GOT3 (cell line): ENCODE measurements around the gene ST8SIA4.

Experiments
- DNase-seq: peaks from one replicate; lab custom pipeline; 2025; ENCODE audit warnings: mixed read lengths; lab: John Stamatoyannopoulos, UW

ST8SIA4 gene

DNA sequence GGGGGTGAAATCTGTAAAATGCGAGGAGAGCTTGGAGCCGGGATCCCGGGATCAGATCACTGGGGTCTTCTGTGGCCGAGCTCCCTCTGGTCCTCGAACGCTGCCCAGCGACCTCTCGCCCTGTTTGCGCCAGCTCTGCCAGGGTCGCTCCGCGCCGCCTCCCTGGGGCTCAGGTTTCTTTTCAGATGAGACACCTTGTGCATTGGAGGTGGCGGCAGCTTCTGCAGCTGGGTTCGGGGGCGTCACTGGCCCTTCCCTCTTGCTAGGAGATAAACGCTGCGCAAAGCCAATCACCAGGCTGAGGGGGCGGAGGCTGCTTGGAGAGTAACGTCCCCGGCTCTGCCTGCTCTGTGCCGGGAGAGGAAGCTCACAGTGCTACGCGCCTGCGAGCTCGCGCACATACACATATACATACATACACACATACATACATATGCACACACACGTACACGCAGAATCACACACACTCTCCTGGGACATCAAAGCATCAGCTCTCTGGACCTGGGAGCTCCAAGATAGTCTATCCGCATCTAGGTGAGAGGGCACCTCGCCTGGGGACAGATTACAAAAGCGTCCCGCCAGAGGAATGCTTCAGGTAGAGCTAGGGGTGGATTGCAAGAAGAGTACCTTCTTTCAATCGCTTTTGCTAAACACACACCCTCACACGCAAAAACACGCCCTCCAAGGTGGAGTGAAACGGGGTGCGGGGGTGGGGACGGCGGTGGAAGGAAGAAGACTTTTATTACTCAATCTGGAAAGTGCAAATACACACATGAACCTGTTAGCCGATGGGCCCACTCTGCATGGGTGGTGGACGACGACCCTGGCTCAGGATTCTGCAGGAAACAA, at the start of gene ST8SIA4:
TSS of gene ST8SIA4 (minus strand) at position 244 of the 849 bp plus-strand sequence. CDS start 327 bp downstream, outside the sequence.
- DNase-seq = no peak

DNA sequence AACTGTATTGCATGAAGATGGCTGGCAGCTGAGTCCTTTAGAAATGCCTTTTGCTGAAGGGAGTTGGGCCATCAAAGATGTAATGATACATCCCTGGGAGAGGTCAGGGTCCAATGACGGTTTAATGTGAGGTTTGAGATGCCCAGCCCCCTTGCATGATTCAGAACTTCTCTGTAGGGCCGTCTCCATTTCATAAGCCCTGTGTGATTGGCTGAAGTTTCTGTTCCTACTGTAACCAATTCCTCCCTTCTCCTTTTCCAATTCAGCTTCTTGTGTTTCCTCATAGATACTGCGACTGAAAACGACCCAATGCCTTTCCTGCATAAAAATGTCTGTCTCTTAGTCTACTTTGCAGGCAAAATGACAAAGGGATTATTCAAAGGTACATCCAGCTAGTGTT, 47.9 kb upstream of the ST8SIA4 start:
- no peak for DNase-seq

- DNase-seq = no peak
Measured at GRCh38 chr5:100913298-100913697, 10.2 kb upstream of the ST8SIA4 start.

DNA sequence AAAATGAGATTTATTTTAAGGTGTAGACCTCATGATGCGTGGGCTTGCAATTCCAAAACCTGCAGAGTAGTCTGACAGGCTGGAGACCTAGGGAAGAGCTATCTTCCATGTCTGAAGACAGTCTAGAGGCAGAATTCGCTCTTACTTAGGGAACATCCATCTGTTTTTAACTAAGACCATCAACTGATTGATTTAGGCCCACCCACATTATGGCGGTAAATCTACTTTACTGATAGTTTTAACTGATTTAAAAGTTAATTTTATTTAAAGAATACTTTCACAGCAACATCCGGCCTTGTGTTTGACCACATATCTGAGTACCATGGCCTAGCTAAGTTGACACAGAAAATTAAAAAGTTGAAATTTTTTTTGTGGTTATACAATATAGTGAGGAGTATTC, 6.0 kb upstream of the ST8SIA4 start:
- DNase-seq = no peak

GRCh38 chr5:100905259-100905914, 2.3 kb upstream of the ST8SIA4 start:
- no peak for DNase-seq

DNA sequence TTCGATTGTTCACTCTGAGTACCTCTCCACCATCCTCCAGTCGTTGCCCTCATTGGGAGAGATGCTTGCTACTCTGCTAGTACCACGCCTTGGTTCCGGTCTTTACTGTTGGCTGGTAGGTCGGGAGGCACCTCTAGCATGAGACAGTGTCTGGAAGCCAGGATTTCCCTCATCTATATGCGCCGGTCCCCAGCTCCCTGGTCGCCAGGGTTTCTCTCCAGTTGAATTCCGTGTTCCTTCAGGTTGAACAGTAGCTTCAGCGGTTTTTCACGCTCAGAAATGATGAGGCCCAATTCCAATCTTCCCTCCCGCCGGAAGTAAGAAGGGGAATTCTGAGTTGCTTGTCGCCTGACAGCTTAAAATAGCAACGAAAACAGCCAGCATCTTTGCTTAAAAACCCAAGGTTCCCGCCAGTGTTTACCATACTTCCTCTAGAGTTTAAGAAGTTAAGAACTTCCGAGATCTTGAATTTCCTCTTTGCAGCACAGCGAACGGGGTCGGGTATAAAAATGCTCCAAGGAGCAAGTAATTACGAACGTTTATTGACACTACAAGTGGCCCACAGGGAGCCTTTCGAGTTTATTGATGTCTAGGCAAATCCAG, 1.3 kb upstream of the ST8SIA4 start:
- DNase-seq = no peak

- DNase-seq = no peak
Measured at GRCh38 chr5:100902440-100903038, 543 bp downstream of the ST8SIA4 start.

GRCh38 chr5:100901821-100902341, 1.2 kb downstream of the ST8SIA4 start:
- DNase-seq = no peak

GRCh38 chr5:100900796-100901781, 2.0 kb downstream of the ST8SIA4 start:
- DNase-seq = peak; percentile 39

DNA sequence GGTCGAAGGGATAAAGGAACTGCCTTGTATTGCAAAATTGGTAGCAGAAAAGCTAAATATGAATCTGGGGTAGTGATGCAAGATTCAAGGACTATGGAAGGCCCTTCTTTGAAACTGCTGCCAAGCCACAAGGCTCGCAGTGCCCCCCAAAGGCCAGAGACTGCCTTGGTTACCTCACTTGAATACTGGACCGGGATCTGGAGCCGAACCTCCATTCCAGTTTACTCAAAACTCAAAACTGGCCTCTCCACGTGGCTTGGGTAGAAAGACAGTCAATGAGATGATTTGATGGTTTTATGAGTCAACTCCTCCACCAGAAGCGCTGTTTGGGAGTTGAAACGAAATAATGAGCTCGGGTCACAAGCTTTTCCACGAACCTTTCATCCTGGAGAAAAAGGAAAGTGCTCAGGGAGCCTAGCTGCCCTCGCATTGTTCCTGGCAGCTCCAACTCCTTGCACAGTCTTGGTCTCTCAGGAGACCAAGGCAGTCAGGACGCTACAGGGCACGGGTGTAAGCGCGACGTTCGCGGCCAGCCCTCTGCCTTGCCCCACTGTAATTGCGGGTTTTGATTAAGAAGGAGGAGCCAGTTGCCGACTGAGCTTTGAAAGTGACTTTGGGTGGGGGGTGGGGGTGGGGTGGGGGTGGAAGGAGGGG, 2.8 kb downstream of the ST8SIA4 start:
- no peak for DNase-seq

- DNase-seq = no peak
Measured at GRCh38 chr5:100899675-100900074, 3.4 kb downstream of the ST8SIA4 start.

- no peak for DNase-seq
Measured at GRCh38 chr5:100898504-100899346, 4.4 kb downstream of the ST8SIA4 start.

DNA sequence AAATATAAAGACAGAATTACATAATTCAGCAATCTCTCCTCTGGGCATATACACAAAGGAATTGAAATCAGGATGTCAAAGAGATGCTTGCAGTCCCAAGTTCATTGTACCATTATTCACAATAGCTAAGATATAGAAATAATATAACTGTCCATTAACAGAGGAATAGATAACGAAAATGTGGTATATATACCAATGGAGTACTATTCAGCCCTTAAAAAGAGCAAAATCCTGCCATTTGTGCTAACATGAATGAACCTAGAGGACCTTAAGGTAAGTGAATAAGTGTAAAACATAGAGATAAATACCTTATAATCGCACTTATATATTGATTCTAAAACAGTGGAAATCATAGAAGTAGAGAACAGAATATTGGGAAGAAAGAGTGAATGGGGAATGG, 7.0 kb downstream of the ST8SIA4 start:
- DNase-seq = no peak

- no peak for DNase-seq
Measured at GRCh38 chr5:100890461-100891008, 12.5 kb downstream of the ST8SIA4 start.

- no peak for DNase-seq
Measured at GRCh38 chr5:100889896-100890295, 13.2 kb downstream of the ST8SIA4 start.

- DNase-seq = no peak
Measured at GRCh38 chr5:100889165-100889743, 13.8 kb downstream of the ST8SIA4 start.

DNA sequence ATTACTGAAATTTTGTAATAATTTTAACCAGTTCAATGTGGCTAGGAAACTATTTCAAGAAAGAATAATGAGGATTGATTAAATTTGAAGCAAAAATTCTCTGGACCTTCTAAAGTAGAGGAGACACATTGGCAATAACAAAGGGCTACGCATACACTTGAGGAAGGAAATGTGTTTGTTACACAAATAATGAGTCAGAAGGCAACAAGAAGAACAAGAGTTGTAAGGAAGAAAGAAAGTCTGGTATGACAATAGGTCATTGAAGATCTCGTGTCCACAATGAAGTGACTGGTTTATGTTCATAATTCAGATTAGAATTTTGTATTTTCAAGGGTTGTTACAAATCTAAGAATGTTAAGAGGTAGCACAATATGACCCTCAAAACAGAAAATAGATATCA, 25.8 kb downstream of the ST8SIA4 start:
- no peak for DNase-seq

GRCh38 chr5:100872408-100873190, 30.5 kb downstream of the ST8SIA4 start:
- DNase-seq = no peak
